MCF 10A (cell line): ENCODE results near the gene TMEM212. TPM values are rescaled to one million over a fixed set of nuclear protein-coding genes. Genes with fewer than 3 reads are reported as not detected.

ENCODE experiments used
- BruUV-seq: library from RNA; stranded (reverse); fragments of 400-500 nt; replicated peaks from 2 replicates; lab custom pipeline; 2021; lab: Mats Ljungman, UMichigan
- CTCF ChIA-PET: fragments of 300-600 bp; sonication (Branson Sonifier 250); formaldehyde crosslinking; extraction: SDS; loops from one replicate; lab custom pipeline; 2021; ENCODE audit warnings: antibody characterized with exemption, inconsistent platforms; lab: Yijun Ruan, JAX
- POLR2A ChIA-PET: fragments of 300-600, 350-650 bp; sonication (Branson Sonifier 250); formaldehyde crosslinking; extraction: SDS; loops from one replicate; lab custom pipeline; 2020; ENCODE audit warnings: antibody characterized with exemption, inconsistent platforms; lab: Yijun Ruan, JAX
- DNase-seq: peaks from one replicate; pipeline ENCODE4 v3.0.0-alpha.2; 2018; ENCODE audit not compliant: unreplicated experiment
- H3K27ac Mint-ChIP-seq: one replicate; pipeline ENCODE4 v1.8.0; 2022; ENCODE audit warnings: mild to moderate bottlenecking, low read depth, mixed read lengths; ENCODE audit not compliant: unreplicated experiment
- H3K27me3 Mint-ChIP-seq: one replicate; pipeline ENCODE4 v1.8.0; 2022; ENCODE audit warnings: mixed read lengths; ENCODE audit not compliant: insufficient read depth, unreplicated experiment
- H3K36me3 Mint-ChIP-seq: one replicate; pipeline ENCODE4 v1.8.0; 2022; ENCODE audit warnings: mild to moderate bottlenecking, moderate library complexity, mixed read lengths; ENCODE audit not compliant: insufficient read depth, unreplicated experiment
- H3K4me1 Mint-ChIP-seq: one replicate; pipeline ENCODE4 v1.8.0; 2022; ENCODE audit warnings: mixed read lengths; ENCODE audit not compliant: insufficient read depth, unreplicated experiment
- H3K4me3 Mint-ChIP-seq: one replicate; pipeline ENCODE4 v1.8.0; 2022; ENCODE audit warnings: mild to moderate bottlenecking, moderate library complexity, mixed read lengths; ENCODE audit not compliant: unreplicated experiment
- H3K9me3 Mint-ChIP-seq: one replicate; pipeline ENCODE4 v1.8.0; 2022; ENCODE audit warnings: mixed read lengths; ENCODE audit not compliant: unreplicated experiment
- CTCF ChIP-seq: fragments of 200-600 bp; IDR thresholded peaks from one replicate; pipeline ENCODE4 v1.8.0; 2022; ENCODE audit warnings: antibody characterized with exemption, mild to moderate bottlenecking; ENCODE audit not compliant: unreplicated experiment
- intact Hi-C: fragments of 100-400 bp; cut with micrococcal nuclease; formaldehyde crosslinking; loops from 2 replicates; pipeline ENCODE4 v1.14.1; 2022
- total RNA-seq: library from RNA; stranded (reverse); gene quantifications from 2 replicates; pipeline ENCODE4 v1.2.3, GENCODE V29; 2022

Gene TMEM212
- total RNA-seq, 1 experiment from 2014 or later: not detected

- no TSS peak for BruUV-seq
- H3K9me3 Mint-ChIP-seq: no peaks in the 10 kb centered on the region
- DNase-seq: no peak
- no peak for TF ChIP-seq CTCF
- peaks cover 12% of the 10 kb centered on the region for H3K4me1 Mint-ChIP-seq
- ChIA-PET CTCF (interaction anchor here (1.1 to 2.0 kb wide), 4 partner anchors 8 to 494 kb away, joined by 3 to 12 read pairs (median 4); no protein-coding TSS in a partner anchor), POLR2A (interaction anchor here (0.8 to 1.1 kb wide), 3 partner anchors 13 to 933 kb away, joined by 3 to 4 read pairs (median 3); partner anchors contain the start of gene PLD1)
- peak overlapping the region; percentile 53 for H3K4me3 Mint-ChIP-seq
- H3K27ac Mint-ChIP-seq: peak overlapping the region; percentile 73
- no peaks in the 10 kb centered on the region for H3K36me3 Mint-ChIP-seq
- intact Hi-C loops: loop anchor here (1.0 to 10.0 kb wide), 3 partner anchors 202 to 653 kb away; partner anchors contain the start of genes FNDC3B and TNIK
- no peaks in the 10 kb centered on the region for H3K27me3 Mint-ChIP-seq
Observed at GRCh38 chr3:171837698-171838097, 5.5 kb upstream of the TMEM212 start.

GRCh38 chr3:171838218-171838720 lies 4.9 kb upstream of the TMEM212 start:
- intact Hi-C loops: loop anchor here (1.0 to 10.0 kb wide), 3 partner anchors 201 to 653 kb away; partner anchors contain the start of genes FNDC3B and TNIK
- peak; percentile 65 for DNase-seq
- peaks cover 8% of the 10 kb centered on the region for H3K4me1 Mint-ChIP-seq
- no peaks in the 10 kb centered on the region for H3K36me3 Mint-ChIP-seq
- no peak for TF ChIP-seq CTCF
- CTCF ChIA-PET: interaction anchor here (0.6 to 2.0 kb wide), 6 partner anchors 9 to 502 kb away, joined by 3 to 12 read pairs (median 4); no protein-coding TSS in a partner anchor
- peak overlapping the region; percentile 73 for H3K27ac Mint-ChIP-seq
- POLR2A ChIA-PET: interaction anchor here (0.6 to 1.1 kb wide), 3 partner anchors 28 to 933 kb away, joined by 3 to 4 read pairs (median 3); partner anchors contain the start of gene PLD1
- no TSS peak for BruUV-seq
- peak overlapping the region; percentile 53 for H3K4me3 Mint-ChIP-seq
- H3K9me3 Mint-ChIP-seq: no peaks in the 10 kb centered on the region
- no peaks in the 10 kb centered on the region for H3K27me3 Mint-ChIP-seq

- no TSS peak for BruUV-seq
- peaks cover 8% of the 10 kb centered on the region for H3K4me1 Mint-ChIP-seq
- no peak overlapping the region for H3K4me3 Mint-ChIP-seq
- intact Hi-C loops: loop anchor here (10.0 kb wide), 2 partner anchors 374 to 654 kb away; partner anchors contain the start of gene TNIK
- POLR2A ChIA-PET: interaction anchor here (0.7 to 0.9 kb wide), 2 partner anchors 17 to 199 kb away, joined by 3 to 4 read pairs; no protein-coding TSS in a partner anchor
- CTCF ChIA-PET: interaction anchor here (0.6 to 2.0 kb wide), 8 partner anchors 10 to 671 kb away, joined by 3 to 12 read pairs (median 3); no protein-coding TSS in a partner anchor
- no peaks in the 10 kb centered on the region for H3K36me3 Mint-ChIP-seq
- H3K27ac Mint-ChIP-seq: no peak overlapping the region
- no peak for DNase-seq
- H3K27me3 Mint-ChIP-seq: no peaks in the 10 kb centered on the region
- H3K9me3 Mint-ChIP-seq: no peaks in the 10 kb centered on the region
- no peak for TF ChIP-seq CTCF
Observed at GRCh38 chr3:171839270-171839669, 3.9 kb upstream of the TMEM212 start.

GRCh38 chr3:171840445-171840810 lies 2.7 kb upstream of the TMEM212 start:
- no peaks in the 10 kb centered on the region for H3K9me3 Mint-ChIP-seq
- H3K36me3 Mint-ChIP-seq: no peaks in the 10 kb centered on the region
- TF ChIP-seq CTCF: no peak
- H3K27ac Mint-ChIP-seq: no peak overlapping the region
- BruUV-seq: no TSS peak
- intact Hi-C loops: no loop called here
- DNase-seq: no peak
- H3K27me3 Mint-ChIP-seq: no peaks in the 10 kb centered on the region
- peaks cover 8% of the 10 kb centered on the region for H3K4me1 Mint-ChIP-seq
- no peak overlapping the region for H3K4me3 Mint-ChIP-seq
- ChIA-PET CTCF (interaction anchor here (0.7 to 1.7 kb wide), 5 partner anchors 10 to 189 kb away, joined by 3 to 7 read pairs (median 4); no protein-coding TSS in a partner anchor), POLR2A (interaction anchor here (0.7 to 2.1 kb wide), 2 partner anchors 11 to 31 kb away, joined by 3 to 9 read pairs; no protein-coding TSS in a partner anchor)
